WERI-Rb-1 (cell line): ENCODE measurements around the gene RNF38.

ENCODE experiments used
- DNase-seq: peaks from one replicate; pipeline ENCODE4 v3.0.0-alpha.2; 2020
- H3K27ac ChIP-seq: fragments of 250-450 bp; sonication (Bioruptor Pico); 2 replicates; pipeline ENCODE4 v1.5.1; 2020; ENCODE audit warnings: mild to moderate bottlenecking, moderate library complexity
- H3K27me3 ChIP-seq: fragments of 250-450 bp; sonication (Bioruptor Pico); 2 replicates; pipeline ENCODE4 v1.5.1; 2021; ENCODE audit warnings: mild to moderate bottlenecking, low read depth, moderate library complexity; ENCODE audit not compliant: insufficient read depth, severe bottlenecking
- H3K36me3 ChIP-seq: fragments of 250-450 bp; sonication (Bioruptor Pico); 2 replicates; pipeline ENCODE4 v1.5.1; 2020; ENCODE audit warnings: mild to moderate bottlenecking, moderate library complexity
- H3K4me3 ChIP-seq: 2 replicates; pipeline ENCODE4 v1.5.1; 2011; ENCODE audit warnings: low read depth, mild to moderate bottlenecking, control low read depth, low read length
- H3K9me3 ChIP-seq: fragments of 250-450 bp; sonication (Bioruptor Pico); 2 replicates; pipeline ENCODE4 v1.5.1; 2021; ENCODE audit warnings: mild to moderate bottlenecking, moderate library complexity; ENCODE audit not compliant: severe bottlenecking
- CTCF ChIP-seq: IDR thresholded peaks from 2 replicates; pipeline ENCODE4 v1.5.1; 2011; ENCODE audit warnings: low read depth, mild to moderate bottlenecking, control low read depth, inconsistent platforms, low read length

RNF38 gene

GRCh38 chr9:36401164-36401740 lies 1.2 kb upstream of the RNF38 start:
- no peaks in the 10 kb centered on the region for H3K27me3 ChIP-seq
- peak overlapping the region; percentile 93 for H3K4me3 ChIP-seq
- H3K36me3 ChIP-seq: peaks cover 3% of the 10 kb centered on the region; the same call in 1 of the 2 replicates
- peak overlapping the region; percentile 98 for H3K27ac ChIP-seq
- no peak for TF ChIP-seq CTCF
- no peaks in the 10 kb centered on the region for H3K9me3 ChIP-seq
- DNase-seq: no peak

- Histone ChIP-seq H3K36me3 (peaks cover 3% of the 10 kb centered on the region; the same call in 1 of the 2 replicates), H3K9me3 (no peaks in the 10 kb centered on the region), H3K27me3 (no peaks in the 10 kb centered on the region), H3K4me3 (peak overlapping the region; percentile 93), H3K27ac (peak overlapping the region; percentile 98)
- TF ChIP-seq CTCF: no peak
- DNase-seq: peak; percentile 90
These were observed 479 bp upstream of the RNF38 start for GRCh38 chr9:36400332-36401163.

GRCh38 chr9:36398745-36399144 lies 1.3 kb downstream of the RNF38 start:
- no peak overlapping the region for H3K4me3 ChIP-seq
- no peak for TF ChIP-seq CTCF
- no peak overlapping the region for H3K27ac ChIP-seq

GRCh38 chr9:36396985-36397384 lies 3.1 kb downstream of the RNF38 start:
- H3K9me3 ChIP-seq: no peaks in the 10 kb centered on the region
- DNase-seq: no peak
- no peak for TF ChIP-seq CTCF
- peaks cover 11% of the 10 kb centered on the region for H3K36me3 ChIP-seq
- no peak overlapping the region for H3K27ac ChIP-seq
- no peak overlapping the region for H3K4me3 ChIP-seq
- H3K27me3 ChIP-seq: no peaks in the 10 kb centered on the region

More at GRCh38 chr9:36398745-36399144, 1.3 kb downstream of the RNF38 start:
- H3K9me3 ChIP-seq: no peaks in the 10 kb centered on the region
- peaks cover 7% of the 10 kb centered on the region for H3K36me3 ChIP-seq
- no peak for DNase-seq
- no peaks in the 10 kb centered on the region for H3K27me3 ChIP-seq

GRCh38 chr9:36392489-36392888 lies 7.6 kb downstream of the RNF38 start:
- no peak for DNase-seq
- Histone ChIP-seq H3K4me3 (no peak overlapping the region), H3K27ac (no peak overlapping the region), H3K36me3 (peaks cover 38% of the 10 kb centered on the region), H3K9me3 (no peaks in the 10 kb centered on the region), H3K27me3 (no peaks in the 10 kb centered on the region)
- TF ChIP-seq CTCF: no peak
